NCI-H146 (cell line): ENCODE results near the gene SPON2.
A peak's percentile ranks its signal among the peaks of the same experiment; 100 is the strongest.

Source experiments
- DNase-seq: peaks from one replicate; lab custom pipeline; 2025; lab: John Stamatoyannopoulos, UW

SPON2 gene

GRCh38 chr4:1172971-1173757, 781 bp upstream of the SPON2 start:
- no peak for DNase-seq

- peak; percentile 21 for DNase-seq
Measured at GRCh38 chr4:1171311-1172227, 814 bp downstream of the SPON2 start.

- DNase-seq: no peak
Measured at GRCh38 chr4:1170976-1171310, 1.4 kb downstream of the SPON2 start.

GRCh38 chr4:1170156-1170975, 2.0 kb downstream of the SPON2 start:
- no peak for DNase-seq

GRCh38 chr4:1169691-1170096, 2.7 kb downstream of the SPON2 start:
- no peak for DNase-seq

- DNase-seq: no peak
Measured at GRCh38 chr4:1169171-1169671, 3.2 kb downstream of the SPON2 start.

GRCh38 chr4:1168191-1169101, 3.9 kb downstream of the SPON2 start:
- no peak for DNase-seq

GRCh38 chr4:1167244-1167949, 5.0 kb downstream of the SPON2 start:
- peak; percentile 70 for DNase-seq

GRCh38 chr4:1166509-1167243, 5.7 kb downstream of the SPON2 start:
- no peak for DNase-seq

GRCh38 chr4:1164956-1165545, 7.3 kb downstream of the SPON2 start:
- DNase-seq: no peak

- DNase-seq: no peak
Measured at GRCh38 chr4:1164444-1164843, 7.9 kb downstream of the SPON2 start.

- DNase-seq: no peak
Measured at GRCh38 chr4:1164040-1164439, 8.3 kb downstream of the SPON2 start.

- DNase-seq: no peak
Measured at GRCh38 chr4:1160351-1160750, 12.0 kb downstream of the SPON2 start.

- DNase-seq: no peak
Measured at GRCh38 chr4:1156069-1156468, 16.3 kb downstream of the SPON2 start.

GRCh38 chr4:1155314-1155713, 17.1 kb downstream of the SPON2 start:
- DNase-seq: no peak

GRCh38 chr4:1154523-1155182, 17.7 kb downstream of the SPON2 start:
- DNase-seq: no peak

GRCh38 chr4:1154126-1154522, 18.3 kb downstream of the SPON2 start:
- DNase-seq: no peak

GRCh38 chr4:1153567-1154090, 18.8 kb downstream of the SPON2 start:
- no peak for DNase-seq

GRCh38 chr4:1152290-1152689, 20.1 kb downstream of the SPON2 start:
- DNase-seq: no peak
